T-helper 9 cell (primary cell): ENCODE results near the gene IFT57.

Experiments used
- DNase-seq: peaks from one replicate; pipeline ENCODE4 v3.0.0-alpha.2; 2020

Gene IFT57

GRCh38 chr3:108123326-108123725 is 98.9 kb downstream of the IFT57 start:
- no peak for DNase-seq

- DNase-seq = no peak
Observed at GRCh38 chr3:108122276-108122675, 99.9 kb downstream of the IFT57 start.

- no peak for DNase-seq
Observed at GRCh38 chr3:108119398-108120104, 102.7 kb downstream of the IFT57 start.

- no peak for DNase-seq
Observed at GRCh38 chr3:108118038-108118768, 104.0 kb downstream of the IFT57 start.

- no peak for DNase-seq
Observed at GRCh38 chr3:108117241-108117775, 104.9 kb downstream of the IFT57 start.

GRCh38 chr3:108114423-108115065 is 107.7 kb downstream of the IFT57 start:
- DNase-seq = no peak

GRCh38 chr3:108113975-108114374 is 108.2 kb downstream of the IFT57 start:
- DNase-seq = no peak

- DNase-seq = no peak
Observed at GRCh38 chr3:108110934-108111333, 111.3 kb downstream of the IFT57 start.
